Measurements from ENCODE around the gene NCOR1.

NCOR1 gene

DNA sequence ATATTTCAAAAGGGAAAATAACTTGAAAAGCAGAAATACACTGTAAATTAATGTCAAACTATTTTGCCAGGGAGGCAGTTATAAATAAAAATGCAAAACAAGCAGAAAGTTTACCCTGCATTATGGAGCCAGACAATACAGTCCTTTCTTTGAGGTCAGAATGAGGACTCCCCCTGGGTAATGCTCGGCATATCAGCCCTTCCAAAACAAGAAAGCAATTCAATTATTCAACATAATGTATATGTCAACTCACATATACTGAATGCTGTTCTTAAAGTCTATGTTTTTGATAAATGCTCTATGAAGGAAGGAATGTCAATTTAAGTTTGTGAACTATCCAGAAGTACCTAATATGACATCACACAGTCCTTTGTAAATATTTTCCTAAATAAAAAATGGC lies 143.3 kb downstream of the NCOR1 start:
- H2BK12ac ChIP-seq (ENCODE audit: low read length) = no peak overlapping the region
- no peak overlapping the region for H3K14ac ChIP-seq (ENCODE audit: low read length)
- H4K91ac ChIP-seq (ENCODE audit: low read depth, low read length) = no peak overlapping the region
- H3K18ac ChIP-seq (ENCODE audit: low read length) = no peak overlapping the region
- H2AFZ ChIP-seq (ENCODE audit: insufficient read depth, low read length, poor library complexity) = no peak overlapping the region
- H2BK120ac ChIP-seq (ENCODE audit: insufficient read depth, low read length, poor library complexity) = no peak overlapping the region
- H3K4ac ChIP-seq (ENCODE audit: low read depth, low read length) = no peak overlapping the region
- H3K27ac ChIP-seq (ENCODE audit: low read depth, low read length) = no peak overlapping the region
- no CpG with 5 or more reads among the region's 1 CpG for WGBS (ENCODE audit: extremely low coverage, insufficient coverage, insufficient read length)
- no peaks in the 10 kb centered on the region for H3K79me1 ChIP-seq (ENCODE audit: low read length)
- no peak overlapping the region for H4K12ac ChIP-seq (ENCODE audit: low read depth, low read length)
- no peak overlapping the region for H3K4me3 ChIP-seq (ENCODE audit: low read depth, low read length)
- H3K4me1 ChIP-seq (ENCODE audit: control insufficient read depth in 1 of 2, insufficient read depth in 2 of 2, low read length in 2 of 2) = no peaks in the 10 kb centered on the region
- no peak overlapping the region for H4K8ac ChIP-seq (ENCODE audit: low read depth, low read length)
- no peak overlapping the region for H3K23ac ChIP-seq (ENCODE audit: low read length)
- peaks cover 16 to 26% of the 10 kb centered on the region in 2 experiments for H3K36me3 ChIP-seq (ENCODE audit: control insufficient read depth in 1 of 2, insufficient read depth in 2 of 2, low read length in 2 of 2)
- no peak for DNase-seq
- H3K9ac ChIP-seq (ENCODE audit: low read length) = no peak overlapping the region
- H3K4me2 ChIP-seq (ENCODE audit: low read length) = no peak overlapping the region
- no peak overlapping the region for H2AK5ac ChIP-seq (ENCODE audit: low read length)
- H3K9me3 ChIP-seq (ENCODE audit: insufficient read depth, low read depth, low read length) = no peaks in the 10 kb centered on the region
- no peaks in the 10 kb centered on the region for H3K79me2 ChIP-seq (ENCODE audit: control insufficient read depth, insufficient read depth, low read length, poor library complexity)
- H2BK5ac ChIP-seq (ENCODE audit: low read depth, low read length, poor library complexity) = no peak overlapping the region
- no peaks in the 10 kb centered on the region for H3K27me3 ChIP-seq (ENCODE audit: insufficient read depth, low read length)

DNA sequence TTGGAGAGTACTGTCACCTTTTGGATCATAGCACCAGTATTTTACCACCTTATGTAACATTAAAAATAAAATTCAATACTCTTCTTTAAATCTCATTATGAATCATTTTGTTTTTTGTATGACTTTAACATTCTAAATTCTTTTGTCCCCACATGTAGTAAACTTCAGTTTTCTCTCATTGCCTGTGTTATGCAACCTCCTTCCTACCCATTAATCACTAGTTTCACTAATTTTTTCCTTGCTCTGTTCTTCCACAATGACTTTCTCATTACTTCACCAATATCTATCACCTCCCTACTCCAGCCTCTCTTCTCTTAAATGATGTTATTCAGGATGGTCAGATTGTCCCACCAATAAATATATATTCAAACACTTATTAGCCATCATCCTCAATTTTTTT lies 147.0 kb downstream of the NCOR1 start:
- peaks cover 21 to 35% of the 10 kb centered on the region in 2 experiments for H3K36me3 ChIP-seq (ENCODE audit: control insufficient read depth in 1 of 2, insufficient read depth in 2 of 2, low read length in 2 of 2)

GRCh38 chr17:16066125-16066524 lies 149.2 kb downstream of the NCOR1 start:
- no peak overlapping the region for H4K91ac ChIP-seq (ENCODE audit: low read depth, low read length)
- no peak overlapping the region for H4K8ac ChIP-seq (ENCODE audit: low read depth, low read length)
- H2BK120ac ChIP-seq (ENCODE audit: insufficient read depth, low read length, poor library complexity) = no peak overlapping the region
- no peak overlapping the region for H3K27ac ChIP-seq (ENCODE audit: low read depth, low read length)
- no peak overlapping the region for H3K4me2 ChIP-seq (ENCODE audit: low read length)
- whole genome bisulfite sequencing (ENCODE audit: extremely low coverage, insufficient coverage, insufficient read length) = no CpG with 5 or more reads among the region's 4 CpGs
- H2AK5ac ChIP-seq (ENCODE audit: low read length) = no peak overlapping the region
- no peak overlapping the region for H3K18ac ChIP-seq (ENCODE audit: low read length)
- H4K12ac ChIP-seq (ENCODE audit: low read depth, low read length) = no peak overlapping the region
- H3K27me3 ChIP-seq (ENCODE audit: insufficient read depth, low read length) = no peaks in the 10 kb centered on the region
- H3K4me1 ChIP-seq (ENCODE audit: control insufficient read depth in 1 of 2, insufficient read depth in 2 of 2, low read length in 2 of 2) = no peaks in the 10 kb centered on the region
- no peaks in the 10 kb centered on the region for H3K79me1 ChIP-seq (ENCODE audit: low read length)
- no peak for DNase-seq
- no peak overlapping the region for H2AFZ ChIP-seq (ENCODE audit: insufficient read depth, low read length, poor library complexity)
- no peaks in the 10 kb centered on the region for H3K9me3 ChIP-seq (ENCODE audit: insufficient read depth, low read depth, low read length)
- H3K9ac ChIP-seq (ENCODE audit: low read length) = no peak overlapping the region
- no peak overlapping the region for H3K4ac ChIP-seq (ENCODE audit: low read depth, low read length)
- H3K14ac ChIP-seq (ENCODE audit: low read length) = no peak overlapping the region
- H2BK12ac ChIP-seq (ENCODE audit: low read length) = no peak overlapping the region
- no peak overlapping the region for H3K23ac ChIP-seq (ENCODE audit: low read length)
- no peak overlapping the region for H3K4me3 ChIP-seq (ENCODE audit: low read depth, low read length)
- H3K36me3 ChIP-seq (ENCODE audit: control insufficient read depth in 1 of 2, insufficient read depth in 2 of 2, low read length in 2 of 2) = peaks cover 26 to 41% of the 10 kb centered on the region in 2 experiments
- H3K79me2 ChIP-seq (ENCODE audit: control insufficient read depth, insufficient read depth, low read length, poor library complexity) = no peaks in the 10 kb centered on the region
- no peak overlapping the region for H2BK5ac ChIP-seq (ENCODE audit: low read depth, low read length, poor library complexity)

More for the DNA sequence above, 147.0 kb downstream of the NCOR1 start:
- H2AFZ ChIP-seq (ENCODE audit: insufficient read depth, low read length, poor library complexity) = no peak overlapping the region
- no peak overlapping the region for H3K23ac ChIP-seq (ENCODE audit: low read length)
- no peaks in the 10 kb centered on the region for H3K79me2 ChIP-seq (ENCODE audit: control insufficient read depth, insufficient read depth, low read length, poor library complexity)
- no peak overlapping the region for H2AK5ac ChIP-seq (ENCODE audit: low read length)
- H3K4me3 ChIP-seq (ENCODE audit: low read depth, low read length) = no peak overlapping the region
- no peak overlapping the region for H2BK120ac ChIP-seq (ENCODE audit: insufficient read depth, low read length, poor library complexity)
- H3K79me1 ChIP-seq (ENCODE audit: low read length) = no peaks in the 10 kb centered on the region
- no peak overlapping the region for H3K9ac ChIP-seq (ENCODE audit: low read length)
- H3K27ac ChIP-seq (ENCODE audit: low read depth, low read length) = no peak overlapping the region
- H2BK12ac ChIP-seq (ENCODE audit: low read length) = no peak overlapping the region
- H2BK5ac ChIP-seq (ENCODE audit: low read depth, low read length, poor library complexity) = no peak overlapping the region
- no peaks in the 10 kb centered on the region for H3K9me3 ChIP-seq (ENCODE audit: insufficient read depth, low read depth, low read length)
- H3K14ac ChIP-seq (ENCODE audit: low read length) = no peak overlapping the region
- no peak overlapping the region for H3K4me2 ChIP-seq (ENCODE audit: low read length)
- no peak overlapping the region for H3K18ac ChIP-seq (ENCODE audit: low read length)
- no peak overlapping the region for H3K4ac ChIP-seq (ENCODE audit: low read depth, low read length)
- no peak for DNase-seq
- H4K8ac ChIP-seq (ENCODE audit: low read depth, low read length) = no peak overlapping the region
- H3K4me1 ChIP-seq (ENCODE audit: control insufficient read depth in 1 of 2, insufficient read depth in 2 of 2, low read length in 2 of 2) = no peaks in the 10 kb centered on the region
- no peak overlapping the region for H4K91ac ChIP-seq (ENCODE audit: low read depth, low read length)
- H3K27me3 ChIP-seq (ENCODE audit: insufficient read depth, low read length) = no peaks in the 10 kb centered on the region
- H4K12ac ChIP-seq (ENCODE audit: low read depth, low read length) = no peak overlapping the region

DNA sequence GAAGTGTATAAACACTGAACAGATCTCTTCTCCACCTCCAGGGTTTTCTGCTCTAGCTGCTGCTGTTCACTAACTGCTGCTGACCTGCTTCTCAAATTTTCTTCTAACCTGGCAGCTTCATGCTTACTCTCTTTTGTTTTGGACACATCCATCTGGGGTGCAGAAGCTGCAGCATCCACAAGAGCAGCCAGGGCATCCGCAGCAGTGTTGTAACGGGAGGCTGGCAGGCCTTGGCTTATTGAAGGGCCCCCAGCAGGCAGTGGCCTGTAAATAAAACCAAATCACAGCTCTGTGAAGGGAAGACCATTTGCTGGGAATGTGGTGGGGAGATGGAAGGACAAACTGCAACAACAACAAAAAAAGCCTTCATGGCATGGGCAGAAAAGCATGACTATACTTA lies 153.7 kb downstream of the NCOR1 start:
- H3K23ac ChIP-seq (ENCODE audit: low read length) = no peak overlapping the region
- H4K8ac ChIP-seq (ENCODE audit: low read depth, low read length) = no peak overlapping the region
- no peaks in the 10 kb centered on the region for H3K9me3 ChIP-seq (ENCODE audit: insufficient read depth, low read depth, low read length)
- H3K4me2 ChIP-seq (ENCODE audit: low read length) = no peak overlapping the region
- no peak overlapping the region for H3K18ac ChIP-seq (ENCODE audit: low read length)
- no peak overlapping the region for H2AK5ac ChIP-seq (ENCODE audit: low read length)
- H3K79me2 ChIP-seq (ENCODE audit: control insufficient read depth, insufficient read depth, low read length, poor library complexity) = no peaks in the 10 kb centered on the region
- WGBS (ENCODE audit: extremely low coverage, insufficient coverage, insufficient read length) = no CpG with 5 or more reads among the region's 2 CpGs
- H2AFZ ChIP-seq (ENCODE audit: insufficient read depth, low read length, poor library complexity) = no peak overlapping the region
- peaks cover 21 to 33% of the 10 kb centered on the region in 2 experiments for H3K36me3 ChIP-seq (ENCODE audit: control insufficient read depth in 1 of 2, insufficient read depth in 2 of 2, low read length in 2 of 2)
- no peak overlapping the region for H2BK120ac ChIP-seq (ENCODE audit: insufficient read depth, low read length, poor library complexity)
- no peak overlapping the region for H3K4me3 ChIP-seq (ENCODE audit: low read depth, low read length)
- no peaks in the 10 kb centered on the region for H3K4me1 ChIP-seq (ENCODE audit: control insufficient read depth in 1 of 2, insufficient read depth in 2 of 2, low read length in 2 of 2)
- H4K12ac ChIP-seq (ENCODE audit: low read depth, low read length) = no peak overlapping the region
- no peak overlapping the region for H3K14ac ChIP-seq (ENCODE audit: low read length)
- DNase-seq = no peak
- no peak overlapping the region for H3K27ac ChIP-seq (ENCODE audit: low read depth, low read length)
- H3K4ac ChIP-seq (ENCODE audit: low read depth, low read length) = no peak overlapping the region
- H3K9ac ChIP-seq (ENCODE audit: low read length) = no peak overlapping the region
- no peaks in the 10 kb centered on the region for H3K27me3 ChIP-seq (ENCODE audit: insufficient read depth, low read length)
- H2BK5ac ChIP-seq (ENCODE audit: low read depth, low read length, poor library complexity) = no peak overlapping the region
- no peaks in the 10 kb centered on the region for H3K79me1 ChIP-seq (ENCODE audit: low read length)
- no peak overlapping the region for H2BK12ac ChIP-seq (ENCODE audit: low read length)
- no peak overlapping the region for H4K91ac ChIP-seq (ENCODE audit: low read depth, low read length)
